Activated CD8-positive, alpha-beta memory T cell treated with anti-CD3 and anti-CD28 coated beads for 48 hours (primary cell): ENCODE measurements around the gene MEF2A.

Source experiments
- DNase-seq, 3 experiments: peaks; one replicate each; pipeline ENCODE4 v3.0.0-alpha.2; 2020; ENCODE audit warnings: low read depth in 2 of 3, low spot score in 2 of 3

Gene MEF2A

DNA sequence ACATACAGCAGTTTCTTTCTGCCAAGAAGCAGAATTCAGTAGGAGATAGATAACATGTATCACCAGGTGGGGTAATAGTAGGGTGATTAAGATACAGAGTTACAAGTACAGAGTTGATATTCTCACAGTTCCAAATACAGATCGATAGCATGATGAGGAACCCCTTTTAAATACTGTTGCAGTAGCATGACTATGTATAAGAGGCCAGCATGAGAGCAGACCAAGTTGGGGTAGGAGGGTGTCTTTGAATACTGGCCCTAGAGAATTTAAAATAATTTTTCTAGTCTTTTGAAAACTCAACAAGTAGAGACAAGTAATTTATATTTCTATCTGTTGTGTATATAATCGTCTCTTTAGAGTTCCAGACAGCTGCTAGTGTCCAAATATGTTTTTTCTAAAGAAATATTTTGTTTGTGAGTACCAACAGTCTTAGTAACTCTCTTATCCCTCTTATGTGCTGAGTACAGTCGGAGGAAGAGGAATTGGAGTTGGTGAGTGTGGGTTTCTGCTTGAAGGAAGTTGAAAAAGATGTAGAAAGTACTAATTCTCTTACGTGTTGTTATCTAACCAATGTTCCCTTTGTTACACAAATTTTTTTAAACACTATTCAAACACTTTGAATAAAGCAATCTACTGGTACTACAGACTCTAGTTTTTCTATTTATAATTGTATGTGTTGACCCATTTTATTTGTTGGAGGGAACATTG is 137.3 kb downstream of the MEF2A start:
- no peak for DNase-seq

DNA sequence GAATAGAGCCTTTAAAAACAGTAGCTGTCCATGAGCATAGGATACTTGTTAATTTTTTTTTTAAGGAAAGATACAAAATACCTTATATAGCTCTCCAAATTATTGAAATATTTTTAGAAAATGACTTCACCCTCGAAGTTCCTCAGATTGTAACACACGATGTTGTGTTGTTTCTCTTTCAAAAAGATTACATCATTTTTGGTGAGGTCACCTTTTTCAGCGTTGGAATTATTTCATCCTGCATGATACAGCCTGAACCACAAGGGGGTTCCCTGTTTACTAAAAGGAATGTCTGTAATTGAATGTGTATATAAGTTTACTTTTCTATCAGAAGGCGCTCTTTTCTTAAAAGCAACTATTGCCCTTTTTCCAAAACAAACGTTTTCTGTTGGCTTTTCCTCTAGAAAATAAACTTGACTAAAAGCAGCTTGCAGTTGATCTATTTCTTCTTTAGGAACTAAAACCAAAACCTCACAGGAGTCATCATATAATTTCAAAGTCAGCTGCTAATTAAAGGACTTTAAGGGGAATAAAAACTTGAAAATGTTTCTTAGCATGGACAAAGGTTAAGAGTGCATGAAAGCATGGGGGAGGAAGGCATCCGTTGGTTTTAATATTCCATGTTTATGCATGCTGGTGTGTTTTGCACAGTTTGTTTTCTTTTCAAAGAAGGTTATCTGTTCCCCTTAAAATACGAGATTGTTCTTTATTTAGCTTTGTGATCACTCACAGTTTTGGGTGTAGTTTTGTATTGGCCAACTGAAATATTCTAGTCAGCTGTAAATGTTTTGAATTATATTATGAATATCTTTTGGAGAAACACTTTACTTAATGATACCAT is 138.0 kb downstream of the MEF2A start:
- no peak for DNase-seq

DNA sequence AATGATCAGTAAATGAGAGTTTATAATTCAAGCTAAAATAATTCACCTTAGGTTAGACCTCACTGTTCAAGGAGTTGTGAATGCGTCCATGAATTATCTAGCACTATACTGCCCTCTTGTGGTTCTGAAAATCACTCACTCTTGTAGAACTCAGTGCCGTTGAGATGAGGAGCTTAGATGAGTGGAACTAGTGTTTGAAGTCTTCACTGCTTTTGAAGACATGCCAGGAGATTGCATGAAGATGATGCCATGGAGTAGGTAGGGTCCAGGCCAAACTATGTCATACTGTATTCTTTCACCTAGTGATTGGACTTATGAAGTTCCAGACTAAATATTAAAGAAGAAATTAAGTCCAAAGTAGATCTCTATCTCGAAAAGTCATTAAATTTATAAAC is 138.7 kb downstream of the MEF2A start:
- DNase-seq, result no peak

DNA sequence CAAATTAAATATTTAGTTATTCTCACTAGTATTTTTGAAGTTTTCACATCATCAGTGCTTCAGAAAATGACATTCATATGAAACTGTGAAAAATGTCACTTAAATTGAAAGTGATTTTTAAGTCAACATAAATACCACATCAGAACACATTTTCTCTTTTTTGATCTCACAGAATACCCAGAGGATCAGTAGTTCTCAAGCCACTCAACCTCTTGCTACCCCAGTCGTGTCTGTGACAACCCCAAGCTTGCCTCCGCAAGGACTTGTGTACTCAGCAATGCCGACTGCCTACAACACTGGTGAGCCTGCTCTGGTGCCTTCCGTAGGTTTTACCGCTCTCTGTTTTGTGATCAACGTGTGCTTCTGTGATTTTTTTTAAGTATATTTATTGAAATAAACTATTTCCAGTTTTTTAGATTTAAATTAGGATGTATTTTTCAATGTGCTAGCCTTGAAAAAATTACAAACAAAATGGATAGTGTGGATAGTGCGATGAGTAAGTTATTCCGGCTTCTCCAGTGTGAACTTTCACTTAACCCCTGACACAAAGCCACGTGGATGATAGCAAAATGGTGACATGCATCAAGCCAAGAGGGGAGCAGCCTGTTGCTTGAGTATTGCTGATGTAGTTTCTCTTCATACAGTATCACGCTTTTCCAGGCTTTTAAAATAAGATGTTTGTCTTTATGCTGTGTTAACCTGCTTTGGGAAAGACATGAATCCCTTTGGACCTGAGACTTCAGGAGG is 140.9 kb downstream of the MEF2A start:
- DNase-seq, result no peak

DNA sequence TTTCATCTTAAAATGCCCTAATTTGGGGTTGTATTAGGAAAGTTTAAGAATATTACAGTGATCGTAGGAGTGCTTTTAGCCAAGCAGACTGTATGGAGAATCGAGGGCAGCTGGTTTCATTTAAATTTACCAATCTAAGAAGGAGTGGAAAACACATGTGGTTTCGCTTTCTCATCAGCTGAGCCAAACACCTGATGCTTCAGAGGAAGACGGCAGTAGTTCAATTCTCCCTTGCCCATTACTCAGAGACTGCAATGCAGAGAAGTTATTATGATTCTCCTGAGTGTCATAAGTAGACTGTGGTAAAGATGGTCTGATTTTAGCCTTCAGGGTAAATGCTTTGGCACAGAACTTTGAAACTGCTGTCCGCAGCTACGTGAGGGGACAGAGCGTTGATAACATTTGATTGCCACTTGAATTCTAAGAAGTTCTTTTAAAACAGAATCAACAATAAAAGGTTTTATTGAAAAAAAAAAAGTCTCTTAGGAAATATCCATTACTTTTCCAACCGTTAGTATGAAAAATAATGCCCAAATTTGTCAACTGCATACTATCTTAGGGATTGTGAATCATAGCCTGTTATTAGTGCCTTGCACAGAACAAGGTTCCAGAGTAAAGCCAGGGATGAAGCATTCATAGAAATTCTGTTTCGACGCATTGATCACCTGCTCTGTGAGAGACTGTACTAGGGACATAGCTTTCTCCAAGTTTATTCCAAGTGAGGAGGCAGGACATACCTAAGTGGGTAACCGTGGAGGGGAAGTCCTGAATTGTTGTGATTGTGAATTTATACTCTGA is 141.9 kb downstream of the MEF2A start:
- no peak for DNase-seq

DNA sequence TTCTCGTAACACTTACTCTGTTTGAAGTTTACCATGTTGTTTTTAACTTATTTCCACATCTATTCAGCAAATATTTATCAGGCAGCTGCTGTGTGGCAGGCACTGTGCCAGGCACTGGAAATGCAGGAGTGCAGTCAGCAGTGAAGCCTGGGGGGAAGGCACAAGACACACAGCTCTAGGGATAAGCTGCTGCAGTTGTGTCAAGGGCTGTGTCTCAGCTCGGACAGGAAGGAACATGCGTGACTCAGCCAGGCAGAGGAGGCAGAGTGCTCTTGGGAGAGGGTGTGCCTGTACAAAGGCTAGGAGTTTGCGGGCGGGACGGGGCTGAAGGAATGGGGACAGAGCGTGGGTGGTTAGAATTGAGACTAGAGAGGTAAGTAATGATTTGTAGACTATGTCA is 142.8 kb downstream of the MEF2A start:
- DNase-seq, result no peak

DNA sequence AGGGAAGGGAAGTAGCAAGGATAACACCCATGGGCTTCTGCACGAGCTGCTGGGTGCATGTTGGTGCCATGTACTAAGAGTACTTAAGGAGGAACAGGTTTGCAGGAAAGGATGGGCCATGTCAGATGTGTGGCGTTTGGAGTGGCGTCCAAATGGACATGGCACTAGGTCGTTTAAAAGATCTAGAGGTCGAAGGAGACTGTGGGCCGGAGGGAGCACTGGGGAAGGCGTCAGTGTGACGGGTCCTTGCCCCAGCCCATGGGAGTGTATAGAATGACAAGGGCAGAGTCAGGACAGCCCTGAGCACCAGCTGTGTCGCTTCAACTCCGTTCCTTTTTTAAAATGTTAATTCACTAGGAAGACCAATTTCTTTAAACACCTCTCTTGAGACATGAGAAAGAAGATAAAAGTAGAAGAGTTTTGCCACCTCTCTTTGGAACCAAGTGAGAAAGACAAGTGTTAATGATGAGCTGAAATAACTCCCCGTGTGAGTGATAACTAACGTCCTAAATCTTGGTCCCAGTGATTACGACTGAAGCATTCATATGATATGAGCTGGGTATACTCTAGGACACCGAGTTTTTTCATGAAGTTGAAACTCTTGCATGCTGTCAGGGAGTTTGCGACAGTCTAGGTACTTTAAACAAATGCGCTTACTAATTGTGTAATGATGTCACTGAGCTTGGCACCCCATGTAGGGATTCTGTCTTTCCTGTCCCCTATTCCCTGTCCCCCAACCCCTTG is 143.6 kb downstream of the MEF2A start:
- no peak for DNase-seq

DNA sequence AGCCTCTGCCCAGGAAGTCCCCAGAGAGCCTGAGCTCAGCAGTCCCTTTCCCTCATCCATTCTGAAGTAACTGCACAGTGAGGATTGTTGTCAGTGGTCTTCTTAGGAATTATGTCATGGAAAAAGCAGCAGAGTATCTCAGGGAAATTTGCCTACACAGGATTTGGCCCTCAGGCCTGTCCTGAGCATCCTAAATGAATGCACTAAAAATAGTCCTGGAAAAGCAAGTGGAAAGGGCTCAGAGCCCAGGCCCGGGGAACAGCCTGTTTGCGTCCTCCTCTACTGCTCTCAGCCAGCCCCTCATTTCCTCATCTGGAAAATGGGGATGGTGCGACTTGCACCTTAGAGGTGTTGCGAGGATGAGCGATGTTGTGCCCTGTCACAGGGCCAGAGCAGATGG is 145.8 kb downstream of the MEF2A start:
- DNase-seq, result no peak

DNA sequence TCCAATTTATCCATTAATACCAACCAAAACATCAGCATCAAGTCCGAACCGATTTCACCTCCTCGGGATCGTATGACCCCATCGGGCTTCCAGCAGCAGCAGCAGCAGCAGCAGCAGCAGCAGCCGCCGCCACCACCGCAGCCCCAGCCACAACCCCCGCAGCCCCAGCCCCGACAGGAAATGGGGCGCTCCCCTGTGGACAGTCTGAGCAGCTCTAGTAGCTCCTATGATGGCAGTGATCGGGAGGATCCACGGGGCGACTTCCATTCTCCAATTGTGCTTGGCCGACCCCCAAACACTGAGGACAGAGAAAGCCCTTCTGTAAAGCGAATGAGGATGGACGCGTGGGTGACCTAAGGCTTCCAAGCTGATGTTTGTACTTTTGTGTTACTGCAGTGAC is 146.6 kb downstream of the MEF2A start:
- DNase-seq, result no peak

DNA sequence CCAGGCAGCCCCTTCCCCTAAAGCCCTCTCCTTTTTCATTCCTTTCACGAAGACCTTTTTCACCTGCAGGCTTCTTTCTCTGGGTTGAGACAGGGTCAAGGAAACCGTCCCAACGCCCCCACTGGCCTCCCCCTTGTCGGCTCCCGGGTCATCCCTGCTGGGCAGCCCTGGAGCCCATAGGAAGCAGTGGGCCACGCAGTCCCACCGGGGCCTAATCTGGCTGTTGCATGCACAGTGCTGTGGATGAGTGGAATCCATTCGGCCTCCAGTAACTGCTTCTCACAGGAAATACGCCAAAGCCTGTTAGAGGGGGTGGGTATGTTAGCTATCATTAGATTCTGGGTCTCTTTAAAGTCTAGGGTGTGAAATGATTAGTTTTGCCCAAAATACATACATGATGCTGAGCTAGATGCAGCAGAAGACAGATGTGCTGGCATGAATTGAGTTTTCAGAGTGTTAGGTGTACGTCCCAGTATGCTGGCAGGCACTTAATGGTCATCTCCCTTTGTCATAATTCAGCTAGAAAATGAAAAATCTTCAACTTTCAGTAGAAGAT is 150.8 kb downstream of the MEF2A start:
- DNase-seq, result no peak

DNA sequence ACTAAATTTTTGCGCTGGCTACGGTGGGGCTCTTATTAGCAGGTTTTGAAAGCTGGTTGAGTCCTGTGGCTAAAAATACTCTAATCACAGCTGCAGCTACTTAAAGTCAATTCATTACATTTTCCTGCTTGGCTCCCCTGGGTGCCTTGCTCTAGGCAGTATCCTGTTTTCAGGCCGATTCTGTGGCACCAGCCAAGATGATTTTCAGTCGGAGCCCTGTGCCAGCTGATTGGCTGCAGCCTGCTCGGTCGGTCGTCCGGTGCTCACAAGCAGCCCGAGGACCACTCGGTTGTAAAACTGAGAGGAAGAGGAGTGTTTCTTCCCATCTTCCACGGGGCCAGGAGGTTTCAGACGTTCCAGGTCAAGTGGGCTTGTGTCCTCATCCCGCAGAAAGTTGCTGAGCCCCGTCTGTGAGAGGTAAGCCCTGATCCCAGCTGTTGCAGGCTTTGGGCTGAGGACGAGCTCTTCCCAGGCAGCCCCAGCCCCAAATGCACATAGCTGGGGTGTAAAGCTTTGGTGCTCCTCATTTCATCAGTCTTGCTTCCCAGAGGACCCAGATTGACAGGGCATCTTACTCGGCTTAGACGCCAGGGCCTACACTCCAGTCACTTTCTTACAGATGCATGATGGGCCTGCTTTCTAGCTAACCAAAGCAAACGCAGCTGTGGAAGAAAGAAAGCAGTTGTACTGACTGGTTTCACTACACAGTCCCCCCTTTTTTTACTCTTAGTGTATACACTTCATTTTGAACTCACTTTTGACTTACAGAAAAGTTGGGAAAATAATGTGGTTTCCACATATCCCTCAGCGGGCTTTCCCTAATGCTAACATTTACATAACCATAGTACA is 151.6 kb downstream of the MEF2A start:
- DNase-seq, result no peak

DNA sequence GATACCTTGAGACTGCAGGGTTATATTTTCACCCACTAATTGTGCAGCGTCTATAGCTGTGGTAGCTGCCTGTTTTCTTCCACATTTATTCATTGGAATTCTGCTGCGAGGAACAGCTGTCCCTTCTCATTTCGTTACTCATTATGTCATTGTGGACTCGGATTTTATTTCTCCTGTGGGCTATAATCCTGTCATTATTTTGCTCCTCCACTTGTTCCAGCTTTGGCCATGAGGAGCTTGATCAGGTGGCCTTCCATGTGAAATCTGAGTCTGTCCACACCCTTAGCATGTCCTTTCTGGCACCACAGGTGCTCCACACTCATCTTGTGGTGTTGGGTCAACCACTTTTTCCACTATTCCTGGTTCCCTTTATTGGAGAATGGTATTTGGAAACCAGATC is 152.6 kb downstream of the MEF2A start:
- no peak for DNase-seq

DNA sequence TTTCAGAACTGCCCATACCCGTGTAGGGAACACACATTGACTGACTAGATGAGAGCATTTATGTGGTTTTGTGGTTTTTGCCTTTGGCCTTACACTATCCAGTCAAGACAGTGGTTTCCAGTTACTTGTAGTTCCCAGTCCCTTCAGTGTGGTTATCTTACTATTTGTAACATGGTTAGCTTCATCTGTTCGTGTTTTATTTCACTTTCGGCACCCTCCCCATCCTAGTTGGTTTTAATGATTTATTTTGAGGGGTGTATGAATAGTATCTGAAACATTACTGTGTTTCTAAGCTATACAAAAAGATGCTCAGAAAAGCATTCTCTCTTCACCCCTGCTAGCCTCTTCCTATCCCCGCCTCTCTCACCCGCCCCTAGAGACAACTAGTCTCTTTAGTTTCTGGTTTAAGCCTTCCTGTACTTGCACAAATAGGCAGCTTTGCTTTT is 153.3 kb downstream of the MEF2A start:
- DNase-seq, result no peak

DNA sequence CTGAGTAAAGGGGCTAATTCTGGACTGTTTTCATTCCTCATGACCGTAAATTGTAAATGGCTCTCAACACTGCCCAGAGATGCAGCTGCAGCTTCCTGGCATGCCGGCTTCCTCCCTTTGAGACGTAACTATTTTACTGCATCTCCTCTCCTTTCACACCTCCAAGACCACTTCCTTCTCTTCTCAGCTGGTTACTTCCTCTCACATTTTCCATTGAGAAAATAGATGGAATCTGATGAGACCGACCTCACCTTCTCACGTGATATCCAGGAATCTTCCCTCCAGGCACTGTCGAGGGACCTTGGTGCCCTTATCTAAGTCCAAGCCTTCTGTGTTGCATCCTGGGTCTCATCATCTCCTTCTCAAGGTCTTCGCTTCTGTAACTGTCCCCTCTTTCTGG is 154.7 kb downstream of the MEF2A start:
- no peak for DNase-seq

DNA sequence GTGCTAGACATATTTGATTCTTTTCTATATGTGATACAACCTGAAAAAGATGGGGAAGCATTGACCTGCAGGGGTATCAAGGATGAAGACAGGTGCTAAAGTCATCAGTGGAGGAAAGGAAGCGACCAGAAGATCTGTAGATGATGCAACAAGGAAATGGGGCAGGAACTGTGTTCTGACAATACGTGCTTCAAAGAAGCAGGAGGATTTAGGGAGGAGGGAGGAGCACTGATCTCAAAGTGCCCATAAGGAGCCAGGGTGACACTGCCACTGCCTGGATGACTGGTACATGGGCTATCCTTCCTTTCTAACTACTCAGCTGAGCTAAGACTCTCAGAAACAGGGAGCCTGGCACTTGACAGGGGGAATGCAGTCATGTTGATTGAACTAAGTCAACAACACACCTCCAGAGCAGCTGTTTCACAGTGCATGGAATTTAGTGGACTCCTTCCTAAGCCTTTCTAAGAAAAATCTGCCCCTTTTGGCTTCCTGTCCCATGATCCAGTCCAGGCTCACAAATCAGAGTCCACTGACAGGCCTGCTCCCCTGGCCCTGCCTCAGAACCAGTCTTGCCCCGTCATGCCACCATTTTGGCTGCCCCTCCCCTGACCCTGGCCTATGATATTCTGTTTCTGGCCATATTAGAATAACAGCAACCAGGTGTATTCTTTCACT is 155.5 kb downstream of the MEF2A start:
- no peak for DNase-seq

DNA sequence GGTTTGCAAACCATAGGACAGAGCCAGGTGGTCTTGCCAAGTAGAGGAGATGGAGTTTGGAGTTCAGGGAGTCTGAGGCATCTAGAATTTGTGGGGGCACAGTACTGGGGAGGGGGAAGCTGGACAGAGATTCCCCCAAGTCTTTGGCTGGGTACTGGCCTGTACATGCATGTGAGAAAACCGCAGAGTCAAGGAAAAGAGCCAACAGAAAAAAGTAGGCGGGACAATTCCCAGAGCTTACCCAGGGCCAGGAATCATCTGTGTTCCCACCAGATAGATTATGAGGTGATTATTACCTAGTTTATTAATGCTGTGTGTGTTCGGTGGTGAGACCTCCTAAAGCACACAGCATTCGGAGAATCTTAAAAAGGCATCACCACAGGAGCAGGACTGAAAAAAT is 156.1 kb downstream of the MEF2A start:
- DNase-seq, result no peak

DNA sequence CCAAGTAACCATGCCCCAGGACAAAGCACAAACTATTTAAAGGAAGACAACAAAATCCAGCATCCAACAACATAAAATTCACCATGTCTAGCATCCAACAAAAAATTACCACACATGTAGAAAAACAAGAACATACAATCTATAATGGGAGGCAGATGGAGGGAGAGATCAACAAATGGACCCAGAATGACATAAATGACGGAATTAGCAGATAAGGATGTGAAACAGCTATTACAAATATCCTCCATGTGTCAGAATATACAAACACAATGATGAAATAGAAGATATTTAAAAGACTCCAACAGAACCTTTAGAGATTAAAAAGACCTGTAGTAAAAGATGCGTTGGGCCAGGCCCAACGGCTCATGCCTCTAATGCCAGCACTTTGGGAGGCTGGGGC is 156.6 kb downstream of the MEF2A start:
- DNase-seq, result no peak

DNA sequence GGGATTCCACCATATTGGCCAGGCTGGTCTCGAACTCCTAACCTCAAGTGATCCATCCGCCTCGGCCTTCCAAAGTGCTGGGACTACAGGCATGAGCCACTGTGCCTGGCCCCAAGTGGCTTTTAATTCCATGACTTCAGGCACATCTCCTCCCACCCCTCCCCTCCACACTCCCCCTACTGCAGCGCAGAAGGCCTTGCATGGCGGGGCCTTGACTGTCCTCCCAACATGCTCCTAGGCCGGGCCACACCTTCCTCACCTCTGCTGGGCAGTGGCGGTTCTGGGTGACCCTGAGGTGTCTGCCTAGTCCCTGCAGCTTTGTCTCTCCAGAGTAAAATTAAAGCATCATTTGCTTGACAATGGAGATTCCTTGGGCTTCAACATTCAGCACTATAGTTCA is 160.5 kb downstream of the MEF2A start:
- no peak for DNase-seq

DNA sequence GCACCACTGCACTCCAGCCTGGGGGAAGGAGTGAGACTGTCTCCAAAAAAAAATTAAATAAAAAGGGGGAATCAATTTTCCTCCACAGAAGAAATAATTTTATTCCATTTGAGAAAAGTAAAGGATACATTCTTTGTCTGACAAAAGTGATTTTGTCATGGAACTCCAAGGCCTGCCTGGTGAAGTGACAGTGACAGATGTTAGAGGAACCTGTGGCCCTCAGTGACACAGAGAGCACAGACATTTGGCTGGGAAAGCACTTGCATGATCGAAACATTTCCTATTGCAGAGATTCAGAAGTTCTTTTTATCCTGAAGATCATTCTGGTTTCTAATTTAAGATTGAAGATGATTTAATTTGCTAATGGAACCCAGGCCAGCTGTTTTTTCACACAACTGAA is 161.5 kb downstream of the MEF2A start:
- no peak for DNase-seq
